HepG2 (cell line): ENCODE data around the gene WDR26. TPM values are rescaled to one million over a fixed set of nuclear protein-coding genes. Genes with fewer than 3 reads are reported as not detected.

Source experiments
- ATAC-seq: fragments of 200-7000 bp; cut with Tn5 transposase; 3 replicates; pipeline ENCODE4 v1.9.1; 2020; ENCODE audit warnings: mild to moderate bottlenecking, moderate library complexity
- BruUV-seq: library from RNA; stranded (reverse); fragments of 400-500 nt; replicated peaks from 2 replicates; lab custom pipeline; 2021; lab: Mats Ljungman, UMichigan
- CTCF ChIA-PET: fragments of 300-600 bp; formaldehyde crosslinking; extraction: SDS; loops from one replicate; lab custom pipeline; 2021; ENCODE audit warnings: low total read pairs, inconsistent platforms, low intra/inter-chr PET ratio; lab: Yijun Ruan, JAX
- POLR2A ChIA-PET: fragments of 350-600 bp; sonication (Branson Sonifier 250); formaldehyde crosslinking; loops from one replicate; lab custom pipeline; 2020; ENCODE audit warnings: antibody characterized with exemption, inconsistent platforms; lab: Yijun Ruan, JAX
- DNase-seq: peaks from one replicate; pipeline ENCODE4 v3.0.0-alpha.2; 2015; ENCODE audit warnings: low spot score
- FAIRE-seq: peaks from 3 replicates; lab custom pipeline; 2011; peaks lifted over from hg19 to GRCh38; lab: Jason Lieb, UNC
- H2AFZ ChIP-seq: one replicate; pipeline ENCODE4 v1.6.1; 2011; ENCODE audit warnings: low read length, inconsistent platforms
- H3K27ac ChIP-seq: fragments of 300-600 bp; 3 replicates; pipeline ENCODE4 v1.8.0; 2011; ENCODE audit warnings: mixed run types, mild to moderate bottlenecking, mixed read lengths, low read length, inconsistent platforms; ENCODE audit not compliant: insufficient read depth; ENCODE audit errors: extremely low read length
- H3K27me3 ChIP-seq, 2 experiments: fragments of 200-600 bp in 1 of 2; 2 replicates in 1 of 2; 3 replicates in 1 of 2; pipeline versions ENCODE4 v1.6.0 to v1.8.0; 2011; ENCODE audit warnings: low read length in 2 of 2, mild to moderate bottlenecking in 2 of 2, moderate library complexity in 2 of 2, inconsistent platforms in 1 of 2; ENCODE audit not compliant: insufficient read depth in 2 of 2, control insufficient read depth in 1 of 2
- H3K36me3 ChIP-seq, 2 experiments: fragments of 200-600 bp in 1 of 2; replicated peaks in 1 of 2; 2 replicates in 1 of 2; 3 replicates in 1 of 2; pipeline versions ENCODE4 v1.5.1 to v1.8.0; 2011; ENCODE audit warnings: low read length in 2 of 2, inconsistent platforms in 1 of 2; ENCODE audit not compliant: insufficient read depth in 2 of 2, control insufficient read depth in 1 of 2
- H3K4me1 ChIP-seq: 2 replicates; pipeline ENCODE4 v1.5.1; 2012; ENCODE audit warnings: low read length, inconsistent platforms; ENCODE audit not compliant: insufficient read depth
- H3K4me2 ChIP-seq: 2 replicates; pipeline ENCODE4 v1.6.0; 2011; ENCODE audit warnings: low read depth, low read length, inconsistent platforms
- H3K4me3 ChIP-seq, 3 experiments: fragments of 200-600 bp in 1 of 3; sonication (generic), shearing (Covaris generic) in 1 of 3; replicated peaks in 1 of 3; 2 replicates each; pipeline ENCODE4 v1.5.1; 2011 to 2016; ENCODE audit warnings: low read length in 3 of 3, inconsistent platforms in 2 of 3, low read depth in 2 of 3, mild to moderate bottlenecking in 2 of 3, control low read depth in 1 of 3, mixed read lengths in 1 of 3; ENCODE audit not compliant: insufficient read depth in 1 of 3
- H3K79me2 ChIP-seq: one replicate; pipeline ENCODE4 v1.6.1; 2011; ENCODE audit warnings: low read length, inconsistent platforms; ENCODE audit not compliant: insufficient read depth
- H3K9ac ChIP-seq: 2 replicates; pipeline ENCODE4 v1.6.0; 2011; ENCODE audit warnings: mild to moderate bottlenecking, low read depth, low read length, inconsistent platforms; ENCODE audit not compliant: insufficient read depth
- H3K9me3 ChIP-seq: 2 replicates; pipeline ENCODE4 v1.5.1; 2012; ENCODE audit warnings: mild to moderate bottlenecking, low read length
- H4K20me1 ChIP-seq: 2 replicates; pipeline ENCODE4 v1.6.0; 2011; ENCODE audit warnings: inconsistent platforms, mild to moderate bottlenecking, low read length, moderate library complexity; ENCODE audit not compliant: insufficient read depth
- HOXA3 ChIP-seq: sonication (generic); formaldehyde crosslinking; IDR thresholded peaks from 2 replicates; pipeline ENCODE4 v1.5.0; 2020; ENCODE audit warnings: missing genetic modification reagents
- LCORL ChIP-seq, 2 experiments: fragments of 450-650 bp in 1 of 2; sonication (generic) in 1 of 2; formaldehyde crosslinking in 1 of 2; IDR thresholded peaks; 2 replicates each; pipeline versions ENCODE4 v1.5.0 to v1.6.1; 2017 to 2020; ENCODE audit warnings: antibody characterized with exemption in 1 of 2, missing genetic modification reagents in 1 of 2
- MNT ChIP-seq: fragments of 450-650 bp; IDR thresholded peaks from 2 replicates; pipeline ENCODE4 v1.6.1; 2016
- MTF1 ChIP-seq: sonication (generic); formaldehyde crosslinking; IDR thresholded peaks from 2 replicates; pipeline ENCODE4 v1.5.0; 2020; ENCODE audit warnings: missing genetic modification reagents
- NCOA1 ChIP-seq: sonication (generic); formaldehyde crosslinking; IDR thresholded peaks from 2 replicates; pipeline ENCODE4 v1.9.0; 2021; ENCODE audit warnings: missing genetic modification reagents
- NR2F1 ChIP-seq, 2 experiments: fragments of 450-650 bp in 1 of 2; formaldehyde crosslinking in 1 of 2; IDR thresholded peaks; 2 replicates each; pipeline versions ENCODE4 v1.5.0 to v1.6.1; 2016 to 2020; ENCODE audit warnings: mild to moderate bottlenecking in 1 of 2, missing compliant biosample characterization in 1 of 2, missing genetic modification reagents in 1 of 2, moderate library complexity in 1 of 2
- ONECUT2 ChIP-seq: sonication (generic); formaldehyde crosslinking; IDR thresholded peaks from 2 replicates; pipeline ENCODE4 v1.4.0; 2020; ENCODE audit warnings: missing genetic modification reagents
- PRDM4 ChIP-seq: sonication (generic); formaldehyde crosslinking; IDR thresholded peaks from 2 replicates; pipeline ENCODE4 v1.9.0; 2021; ENCODE audit warnings: missing genetic modification reagents, borderline replicate concordance
- SAP130 ChIP-seq: IDR thresholded peaks from 2 replicates; pipeline ENCODE4 v1.6.1; 2016; ENCODE audit warnings: low read depth
- SOX5 ChIP-seq: IDR thresholded peaks from 2 replicates; pipeline ENCODE4 v1.6.1; 2016; ENCODE audit warnings: borderline replicate concordance
- TRAFD1 ChIP-seq: sonication (generic); formaldehyde crosslinking; IDR thresholded peaks from 2 replicates; pipeline ENCODE4 v1.5.1; 2020; ENCODE audit warnings: missing genetic modification reagents, mild to moderate bottlenecking, borderline replicate concordance
- ZNF20 ChIP-seq: sonication (generic); formaldehyde crosslinking; IDR thresholded peaks from 2 replicates; pipeline ENCODE4 v1.4.0; 2020; ENCODE audit warnings: mild to moderate bottlenecking, moderate library complexity, missing genetic modification reagents
- ZNF747 ChIP-seq: sonication (generic); formaldehyde crosslinking; IDR thresholded peaks from 2 replicates; pipeline ENCODE4 v1.8.1; 2023; ENCODE audit warnings: missing genetic modification reagents, mild to moderate bottlenecking, borderline replicate concordance
- WGBS: methylation state at CpG from one replicate; pipeline ENCODE4 v1.1.6; 2017; ENCODE audit warnings: low lambda C conversion rate; 5-methylcytosine and 5-hydroxymethylcytosine counted together
- in situ Hi-C: cut with HindIII; loops from 2 replicates; pipeline ENCODE4 v1.10.0; 2017; ENCODE audit warnings: low pct_unique_long_range_greater_than_20kb; ENCODE audit not compliant: extremely low pct_ligation_motif_present
- intact Hi-C: fragments of 100-400 bp; cut with micrococcal nuclease; formaldehyde crosslinking; loops from one replicate; pipeline ENCODE4 v1.10.0; 2022; ENCODE audit not compliant: unreplicated experiment
- polyA plus RNA-seq, 8 experiments: library from polyadenylated mRNA; depleted of rRNA in 3 of 8; stranded (reverse) in 7 of 8; unstranded in 1 of 8; fragments of >200 nt; fragmentation: Illumina TruSeq in 4 of 8; extraction: Trizol in 4 of 8; gene quantifications; 2 replicates each; pipeline versions ENCODE4 v1.2.1 to v1.2.3, GENCODE V29; 2011 to 2016; ENCODE audit warnings: low read depth in 4 of 8, missing spikeins in 1 of 8, mixed read lengths in 1 of 8; ENCODE audit not compliant: insufficient read depth in 1 of 8
- total RNA-seq, 5 experiments: library from RNA; depleted of rRNA; stranded (reverse); fragments of >200 nt; fragmentation: Illumina TruSeq; extraction: Trizol; gene quantifications; 2 replicates each; pipeline ENCODE4 v1.2.3, GENCODE V29; 2016; ENCODE audit warnings: low read depth in 1 of 5
- TF ChIP-seq, protein P1 (sequence below): sonication (generic); formaldehyde crosslinking; IDR thresholded peaks from 2 replicates; pipeline ENCODE4 v1.4.0; 2020; ENCODE audit warnings: mild to moderate bottlenecking, missing genetic modification reagents
- TF ChIP-seq, protein P2 (sequence below): sonication (generic); formaldehyde crosslinking; conservative IDR thresholded peaks from 2 replicates; pipeline ENCODE4 v1.4.0; 2020; ENCODE audit warnings: mild to moderate bottlenecking, missing genetic modification reagents, moderate library complexity

The WDR26 gene
- total and polyA plus RNA-seq, 2 of the 13 experiments (the other 11 are each of a cell fraction or from before 2014, with no cell fraction given) = 13.2 to 23.7 TPM

- H3K9ac ChIP-seq = no peak overlapping the region
- no peaks in the 10 kb centered on the region for H3K9me3 ChIP-seq
- TF ChIP-seq MNT (no peak), PRDM4 (CRISPR knock-in tag) (no peak), NCOA1 (no peak), ZNF20 (CRISPR knock-in tag) (no peak), SOX5 (CRISPR knock-in tag) (no peak), ONECUT2 (no peak), SAP130 (no peak), ZNF747 (CRISPR knock-in tag) (no peak), NR2F1 (CRISPR knock-in tag; IDR thresholded peaks at IDR 0.05) (no peak), TRAFD1 (no peak), MTF1 (CRISPR knock-in tag) (no peak), LCORL (IDR thresholded peaks at IDR 0.05) (no peak), LCORL (CRISPR knock-in tag; IDR thresholded peaks at IDR 0.05) (no peak), HOXA3 (CRISPR knock-in tag) (no peak)
- TF ChIP-seq, protein P1, sequence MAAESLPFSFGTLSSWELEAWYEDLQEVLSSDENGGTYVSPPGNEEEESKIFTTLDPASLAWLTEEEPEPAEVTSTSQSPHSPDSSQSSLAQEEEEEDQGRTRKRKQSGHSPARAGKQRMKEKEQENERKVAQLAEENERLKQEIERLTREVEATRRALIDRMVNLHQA (CRISPR knock-in tag) = no peak
- TF ChIP-seq, protein P2, sequence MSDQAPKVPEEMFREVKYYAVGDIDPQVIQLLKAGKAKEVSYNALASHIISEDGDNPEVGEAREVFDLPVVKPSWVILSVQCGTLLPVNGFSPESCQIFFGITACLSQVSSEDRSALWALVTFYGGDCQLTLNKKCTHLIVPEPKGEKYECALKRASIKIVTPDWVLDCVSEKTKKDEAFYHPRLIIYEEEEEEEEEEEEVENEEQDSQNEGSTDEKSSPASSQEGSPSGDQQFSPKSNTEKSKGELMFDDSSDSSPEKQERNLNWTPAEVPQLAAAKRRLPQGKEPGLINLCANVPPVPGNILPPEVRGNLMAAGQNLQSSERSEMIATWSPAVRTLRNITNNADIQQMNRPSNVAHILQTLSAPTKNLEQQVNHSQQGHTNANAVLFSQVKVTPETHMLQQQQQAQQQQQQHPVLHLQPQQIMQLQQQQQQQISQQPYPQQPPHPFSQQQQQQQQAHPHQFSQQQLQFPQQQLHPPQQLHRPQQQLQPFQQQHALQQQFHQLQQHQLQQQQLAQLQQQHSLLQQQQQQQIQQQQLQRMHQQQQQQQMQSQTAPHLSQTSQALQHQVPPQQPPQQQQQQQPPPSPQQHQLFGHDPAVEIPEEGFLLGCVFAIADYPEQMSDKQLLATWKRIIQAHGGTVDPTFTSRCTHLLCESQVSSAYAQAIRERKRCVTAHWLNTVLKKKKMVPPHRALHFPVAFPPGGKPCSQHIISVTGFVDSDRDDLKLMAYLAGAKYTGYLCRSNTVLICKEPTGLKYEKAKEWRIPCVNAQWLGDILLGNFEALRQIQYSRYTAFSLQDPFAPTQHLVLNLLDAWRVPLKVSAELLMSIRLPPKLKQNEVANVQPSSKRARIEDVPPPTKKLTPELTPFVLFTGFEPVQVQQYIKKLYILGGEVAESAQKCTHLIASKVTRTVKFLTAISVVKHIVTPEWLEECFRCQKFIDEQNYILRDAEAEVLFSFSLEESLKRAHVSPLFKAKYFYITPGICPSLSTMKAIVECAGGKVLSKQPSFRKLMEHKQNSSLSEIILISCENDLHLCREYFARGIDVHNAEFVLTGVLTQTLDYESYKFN (CRISPR knock-in tag) = no peak
- TF ChIP-seq, all 625 proteins: peak for 0
- no peaks in the 10 kb centered on the region for H3K79me2 ChIP-seq
- ChIA-PET CTCF (no interaction called here), POLR2A (no interaction called here)
- no peaks in the 10 kb centered on the region for H4K20me1 ChIP-seq
- no peak overlapping the region for H3K4me3 ChIP-seq
- DNase-seq (no peak), FAIRE-seq (no peak), ATAC-seq (no peak)
- intact Hi-C loops (no loop called here), in situ Hi-C loops (no loop called here)
- H3K36me3 ChIP-seq = peaks cover 8 to 39% of the 10 kb centered on the region in 2 experiments
- WGBS = 96% methylated on average over 3 of the region's 3 CpGs
- no peak overlapping the region for H3K27ac ChIP-seq
- H3K27me3 ChIP-seq = no peaks in the 10 kb centered on the region
- H3K4me1 ChIP-seq = peaks cover 11% of the 10 kb centered on the region
- H2AFZ ChIP-seq = no peak overlapping the region
- no TSS peak for BruUV-seq
- no peak overlapping the region for H3K4me2 ChIP-seq
These were observed 59.5 kb downstream of the WDR26 start for GRCh38 chr1:224375059-224375458.
